GM19452 (cell line): Measurements from ENCODE around the gene EIF4H.
A peak's percentile ranks its signal among the peaks of the same experiment; 100 is the strongest.
"Not testable (repeated sequence)": the region's sequence is repeated elsewhere in the genome, so short reads cannot be mapped to it uniquely, and the experiment has no call there.

ENCODE experiments used
- ATAC-seq: cut with Tn5 transposase; IDR thresholded peaks from one replicate; pipeline ENCODE4 v1.9.1; 2021; ENCODE audit not compliant: unreplicated experiment

EIF4H gene

DNA sequence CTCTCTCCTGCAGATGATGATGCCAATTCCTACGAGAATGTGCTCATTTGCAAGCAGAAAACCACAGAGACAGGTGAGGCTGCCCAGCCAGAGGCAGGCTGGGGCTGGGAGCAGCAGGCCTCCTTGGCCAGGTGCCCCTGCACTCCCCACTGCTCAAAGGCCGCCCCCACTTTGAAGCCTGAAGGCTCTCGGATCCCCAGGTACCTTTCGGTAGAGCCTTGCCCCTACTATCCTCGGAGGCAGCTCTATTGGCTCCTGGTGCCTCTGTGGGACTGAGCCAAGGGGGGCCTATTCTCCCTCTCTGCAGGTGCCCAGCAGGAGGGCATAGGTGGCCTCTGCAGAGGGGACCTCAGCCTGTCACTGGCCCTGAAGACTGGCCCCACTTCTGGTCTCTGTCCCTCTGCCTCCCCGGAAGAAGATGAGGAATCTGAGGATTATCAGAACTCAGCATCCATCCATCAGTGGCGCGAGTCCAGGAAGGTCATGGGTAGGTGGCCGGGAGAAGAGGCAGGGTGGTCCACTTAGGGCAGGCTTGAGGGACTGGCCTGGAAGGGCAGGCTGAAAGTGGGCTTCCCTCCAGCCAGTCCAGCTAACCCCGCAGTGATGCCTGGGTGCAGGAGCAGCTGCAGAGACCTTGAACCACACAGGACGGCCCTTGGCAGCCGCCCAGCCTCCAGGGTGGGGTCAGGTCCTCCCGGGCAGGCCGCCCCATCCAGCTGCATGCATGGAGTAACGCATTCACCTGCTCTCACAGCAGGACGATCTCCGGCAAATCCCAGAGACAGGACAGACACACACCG, 49.8 kb downstream of the EIF4H start:
- no peak for ATAC-seq

GRCh38 chr7:74224511-74224832, 50.3 kb downstream of the EIF4H start:
- no peak for ATAC-seq

- ATAC-seq, result not testable (repeated sequence)
Observed at GRCh38 chr7:74224907-74225306, 50.8 kb downstream of the EIF4H start.

DNA sequence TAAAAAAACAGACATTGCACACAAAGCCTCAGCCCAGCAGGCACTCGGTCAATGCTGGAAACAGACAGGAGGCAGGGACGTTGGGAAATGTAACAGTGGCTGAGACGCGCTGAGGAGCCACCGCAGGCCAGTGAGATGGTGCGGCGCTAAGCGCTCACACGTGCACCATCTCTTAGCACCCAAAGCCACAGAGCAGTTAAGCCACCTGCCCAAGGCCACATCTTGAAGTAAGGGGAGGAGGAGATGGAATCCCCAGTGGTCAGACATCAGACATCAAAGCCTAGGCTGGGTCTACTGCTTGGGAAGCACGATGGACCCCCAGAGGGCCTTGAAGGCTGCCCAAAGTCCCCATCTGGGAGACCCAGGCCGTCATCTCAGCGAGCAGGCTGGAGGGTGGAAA, 51.2 kb downstream of the EIF4H start:
- ATAC-seq, result no peak

- ATAC-seq, result no peak
Observed at GRCh38 chr7:74226633-74227032, 52.5 kb downstream of the EIF4H start.

GRCh38 chr7:74228951-74229900, 55.1 kb downstream of the EIF4H start:
- ATAC-seq, result no peak

GRCh38 chr7:74230446-74231231, 56.5 kb downstream of the EIF4H start:
- peak; percentile 44 for ATAC-seq

- ATAC-seq, result peak; percentile 76
Observed at GRCh38 chr7:74231232-74231590, 57.1 kb downstream of the EIF4H start.

GRCh38 chr7:74233655-74234285, 59.6 kb downstream of the EIF4H start:
- no peak for ATAC-seq

DNA sequence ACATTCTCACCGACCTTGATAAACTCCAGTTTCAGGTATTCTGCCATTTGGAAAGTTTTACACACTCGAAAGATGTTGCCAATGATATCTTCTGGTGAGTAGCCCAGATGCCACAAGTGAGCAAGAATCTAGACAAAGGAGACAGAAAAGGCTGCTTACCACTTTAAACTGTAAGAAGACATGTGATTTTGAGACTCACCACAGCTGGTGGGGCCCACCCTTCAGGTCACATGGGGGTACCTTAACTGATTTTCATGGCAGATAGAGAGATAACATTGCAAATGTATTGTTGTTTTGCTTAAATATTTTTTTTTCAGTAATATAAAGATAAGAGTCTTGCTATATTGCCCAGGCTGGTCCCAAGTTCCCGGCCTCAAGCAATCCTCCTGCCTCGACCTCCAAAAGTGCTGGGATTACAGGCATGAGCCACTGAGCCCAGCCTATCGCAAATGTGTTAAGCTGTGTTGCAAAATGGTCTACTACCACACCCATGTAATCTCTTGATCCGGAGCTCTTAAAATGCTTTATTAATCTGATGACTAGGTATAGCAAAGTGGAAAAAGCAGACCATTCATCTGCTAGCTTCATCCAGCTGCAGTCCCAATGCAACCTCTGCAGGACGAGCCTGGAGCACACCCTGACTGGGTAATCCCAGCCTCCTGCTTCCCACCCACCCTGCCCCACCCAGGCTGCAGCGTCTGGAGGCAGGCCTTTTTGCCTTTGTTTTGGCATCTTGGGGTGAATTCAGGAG, 61.5 kb downstream of the EIF4H start:
- ATAC-seq, result no peak

GRCh38 chr7:74236284-74236683, 62.1 kb downstream of the EIF4H start:
- no peak for ATAC-seq

GRCh38 chr7:74240482-74240881, 66.3 kb downstream of the EIF4H start:
- no peak for ATAC-seq

GRCh38 chr7:74242122-74242443, 67.9 kb downstream of the EIF4H start:
- no peak for ATAC-seq

DNA sequence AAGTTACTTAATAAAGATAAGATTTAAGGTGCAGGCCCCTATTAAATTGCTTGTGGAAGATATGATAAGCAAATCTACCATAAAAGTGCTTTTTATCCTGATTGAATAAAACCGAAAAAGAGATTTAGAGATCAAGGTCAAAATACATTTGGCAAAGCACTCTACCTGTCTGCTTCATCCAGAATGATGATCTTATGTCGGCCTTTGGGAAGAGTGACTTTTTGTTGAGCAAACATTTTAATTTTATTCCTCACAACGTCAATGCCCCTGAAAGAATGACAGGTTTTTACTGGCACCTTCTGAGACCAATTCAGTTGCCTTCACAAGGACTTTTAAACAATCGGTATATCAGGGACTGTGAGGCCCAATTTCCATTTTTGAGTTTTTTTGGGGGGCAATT, 72.3 kb downstream of the EIF4H start:
- no peak for ATAC-seq
